ENCODE results near the gene DHRS12.
A peak's percentile ranks its signal among the peaks of the same experiment; 100 is the strongest.

The DHRS12 gene

GRCh38 chr13:51804295-51805172 lies 571 bp upstream of the DHRS12 start:
- Histone ChIP-seq H3K23ac (ENCODE audit: low read length in 2 of 2) (no peak overlapping the region), H3K27me3 (ENCODE audit: control insufficient read depth in 1 of 2, insufficient read depth in 1 of 2, low read length in 2 of 2) (peaks cover 0 to 4% of the 10 kb centered on the region in 2 experiments), H3K9ac (ENCODE audit: low read length) (peak overlapping the region; percentile 94), H3K79me1 (replicated peaks; ENCODE audit: low read length, poor library complexity, severe bottlenecking) (peaks cover 9% of the 10 kb centered on the region), H3K14ac (ENCODE audit: low read length in 2 of 2) (no peak overlapping the region), H2BK15ac (ENCODE audit: low read depth, poor library complexity, severe bottlenecking) (peak overlapping the region; percentile 92), H3K27ac (ENCODE audit: low read length, poor library complexity, severe bottlenecking) (no peak overlapping the region), H2BK120ac (ENCODE audit: low read depth, low read length) (no peak overlapping the region), H3K18ac (ENCODE audit: low read depth in 1 of 2, low read length in 2 of 2) (peak overlapping the region; percentile 75 to 96), H3K4me3 (ENCODE audit: insufficient read depth in 1 of 2, low read depth in 1 of 2, low read length in 2 of 2) (peak overlapping the region; percentile 87 to 94), H4K8ac (ENCODE audit: low read length) (peak overlapping the region; percentile 94), H2BK12ac (ENCODE audit: low read length in 2 of 2) (no peak overlapping the region), H3K4me2 (ENCODE audit: low read length, poor library complexity, severe bottlenecking) (peak overlapping the region; percentile 60), H4K91ac (ENCODE audit: low read length) (peak overlapping the region; percentile 70), H3K4ac (ENCODE audit: low read depth in 1 of 2, low read length in 2 of 2) (peak overlapping the region in 1 of 2 experiments; percentile 89), H3K4me1 (ENCODE audit: control insufficient read depth, insufficient read depth, low read depth, low read length) (peaks cover 16% of the 10 kb centered on the region), H2BK5ac (ENCODE audit: low read depth, low read length, poor library complexity, severe bottlenecking) (no peak overlapping the region), H3K9me3 (ENCODE audit: control insufficient read depth, low read length) (no peaks in the 10 kb centered on the region), H2AK5ac (ENCODE audit: low read length, severe bottlenecking) (peak overlapping the region; percentile 4), H3K36me3 (ENCODE audit: control insufficient read depth in 1 of 2, insufficient read depth in 2 of 2, low read depth in 1 of 2, low read length in 2 of 2) (no peaks in the 10 kb centered on the region), H2AFZ (ENCODE audit: low read depth, low read length) (peak overlapping the region; percentile 60)
- WGBS: 28% methylated on average over 31 of the region's 31 CpGs
- DNase-seq: no peak

DNA sequence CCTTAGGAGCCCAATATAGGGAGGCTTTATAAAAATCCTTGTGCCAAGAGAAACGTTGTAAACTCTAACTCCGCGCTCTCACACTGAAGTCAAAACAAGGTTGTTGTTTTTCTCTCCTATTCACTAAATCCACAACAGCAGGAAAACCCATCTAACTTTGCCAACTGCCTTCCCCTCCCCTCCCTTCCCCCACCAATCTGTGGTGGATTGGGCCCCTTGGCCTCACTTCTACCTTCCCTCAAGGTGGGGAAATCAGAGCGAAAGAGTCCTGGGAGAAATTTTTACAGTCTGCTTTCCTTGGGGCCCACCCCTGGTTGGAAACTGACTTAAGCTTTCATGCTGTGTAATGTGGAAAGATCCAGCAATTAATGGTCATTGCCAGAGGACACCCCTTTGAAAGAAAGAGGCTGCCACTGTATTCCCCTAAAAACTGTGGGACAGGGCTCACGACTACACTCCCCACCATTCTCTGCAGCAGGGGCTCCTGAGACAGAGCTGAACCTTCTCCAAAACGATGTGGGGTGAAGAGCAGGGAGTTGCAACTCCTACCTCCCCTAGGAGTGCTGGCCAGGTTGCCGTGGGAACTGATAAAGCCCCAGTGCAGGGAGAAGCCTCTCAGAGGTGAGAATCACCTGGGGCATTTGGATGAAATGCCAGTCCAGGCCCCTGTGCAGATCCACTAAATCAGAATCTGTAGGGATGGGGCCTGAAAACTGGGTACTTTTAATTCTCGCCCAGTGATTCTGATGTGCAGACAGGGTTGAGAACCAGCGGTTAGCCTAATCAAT lies 1.1 kb downstream of the DHRS12 start:
- Histone ChIP-seq H2BK5ac (ENCODE audit: low read depth, low read length, poor library complexity, severe bottlenecking) (no peak overlapping the region), H3K79me1 (replicated peaks; ENCODE audit: low read length, poor library complexity, severe bottlenecking) (peaks cover 9% of the 10 kb centered on the region), H2BK120ac (ENCODE audit: low read depth, low read length) (no peak overlapping the region), H2AK5ac (ENCODE audit: low read length, severe bottlenecking) (no peak overlapping the region), H3K9ac (ENCODE audit: low read length) (peak overlapping the region; percentile 94), H3K14ac (ENCODE audit: low read length in 2 of 2) (no peak overlapping the region), H3K18ac (ENCODE audit: low read depth in 1 of 2, low read length in 2 of 2) (no peak overlapping the region), H3K23ac (ENCODE audit: low read length in 2 of 2) (no peak overlapping the region), H3K36me3 (ENCODE audit: control insufficient read depth in 1 of 2, insufficient read depth in 2 of 2, low read depth in 1 of 2, low read length in 2 of 2) (peaks cover 0 to 4% of the 10 kb centered on the region in 2 experiments), H3K9me3 (ENCODE audit: control insufficient read depth, low read length) (no peaks in the 10 kb centered on the region), H3K27me3 (ENCODE audit: control insufficient read depth in 1 of 2, insufficient read depth in 1 of 2, low read length in 2 of 2) (peaks cover 0 to 4% of the 10 kb centered on the region in 2 experiments), H4K91ac (ENCODE audit: low read length) (no peak overlapping the region), H3K4ac (ENCODE audit: low read depth in 1 of 2, low read length in 2 of 2) (no peak overlapping the region), H3K4me1 (ENCODE audit: control insufficient read depth, insufficient read depth, low read depth, low read length) (peaks cover 16% of the 10 kb centered on the region), H2BK12ac (ENCODE audit: low read length in 2 of 2) (no peak overlapping the region), H3K27ac (ENCODE audit: low read length, poor library complexity, severe bottlenecking) (no peak overlapping the region), H3K4me2 (ENCODE audit: low read length, poor library complexity, severe bottlenecking) (peak overlapping the region; percentile 60), H2AFZ (ENCODE audit: low read depth, low read length) (no peak overlapping the region), H2BK15ac (ENCODE audit: low read depth, poor library complexity, severe bottlenecking) (peak overlapping the region; percentile 82), H4K8ac (ENCODE audit: low read length) (peak overlapping the region; percentile 4), H3K4me3 (ENCODE audit: insufficient read depth in 1 of 2, low read depth in 1 of 2, low read length in 2 of 2) (peak overlapping the region in 1 of 2 experiments; percentile 87)
- no peak for DNase-seq
- WGBS: 63% methylated on average over 9 of the region's 9 CpGs

DNA sequence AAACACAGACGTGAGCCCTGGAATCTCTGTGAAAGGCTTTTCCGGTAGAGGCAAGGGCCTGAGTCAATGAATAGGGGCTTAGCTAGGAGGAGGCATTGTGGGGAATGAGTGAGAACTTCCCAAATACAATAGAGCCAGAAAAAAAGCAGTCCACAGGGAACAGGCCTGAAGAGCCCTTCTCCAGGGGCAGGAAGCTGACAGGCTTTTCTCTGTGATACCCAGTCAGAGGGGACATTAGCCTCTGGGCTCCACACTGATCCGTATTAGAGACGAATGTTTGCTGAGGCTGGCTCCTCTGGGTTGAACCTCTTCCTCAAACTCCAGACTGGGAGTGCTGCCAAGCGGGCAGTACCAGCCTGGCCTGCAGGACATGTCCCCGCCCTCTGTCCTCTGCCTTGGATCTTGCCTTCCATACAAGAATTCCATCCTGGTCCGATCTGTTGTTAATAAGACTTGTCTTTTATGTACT lies 2.3 kb downstream of the DHRS12 start:
- H3K4me1 ChIP-seq (ENCODE audit: control insufficient read depth, insufficient read depth, low read depth, low read length): peaks cover 20% of the 10 kb centered on the region
- H3K23ac ChIP-seq (ENCODE audit: low read length in 2 of 2): no peak overlapping the region
- no peak overlapping the region for H3K4me3 ChIP-seq (ENCODE audit: insufficient read depth in 1 of 2, low read depth in 1 of 2, low read length in 2 of 2)
- peak overlapping the region; percentile 35 for H2AK5ac ChIP-seq (ENCODE audit: low read length, severe bottlenecking)
- H3K9ac ChIP-seq (ENCODE audit: low read length): no peak overlapping the region
- no peak overlapping the region for H3K4ac ChIP-seq (ENCODE audit: low read depth in 1 of 2, low read length in 2 of 2)
- H4K8ac ChIP-seq (ENCODE audit: low read length): peak overlapping the region; percentile 48
- H3K18ac ChIP-seq (ENCODE audit: low read depth in 1 of 2, low read length in 2 of 2): peak overlapping the region in 1 of 2 experiments; percentile 33
- WGBS: 89% methylated on average over 5 of the region's 7 CpGs
- no peak overlapping the region for H2BK120ac ChIP-seq (ENCODE audit: low read depth, low read length)
- H2AFZ ChIP-seq (ENCODE audit: low read depth, low read length): no peak overlapping the region
- peak overlapping the region; percentile 41 for H2BK15ac ChIP-seq (ENCODE audit: low read depth, poor library complexity, severe bottlenecking)
- H3K27ac ChIP-seq (ENCODE audit: low read length, poor library complexity, severe bottlenecking): no peak overlapping the region
- H3K14ac ChIP-seq (ENCODE audit: low read length in 2 of 2): no peak overlapping the region
- peaks cover 9% of the 10 kb centered on the region for H3K79me1 ChIP-seq (replicated peaks; ENCODE audit: low read length, poor library complexity, severe bottlenecking)
- H3K4me2 ChIP-seq (ENCODE audit: low read length, poor library complexity, severe bottlenecking): no peak overlapping the region
- no peak overlapping the region for H4K91ac ChIP-seq (ENCODE audit: low read length)
- H3K9me3 ChIP-seq (ENCODE audit: control insufficient read depth, low read length): no peaks in the 10 kb centered on the region
- peaks cover 0 to 4% of the 10 kb centered on the region in 2 experiments for H3K27me3 ChIP-seq (ENCODE audit: control insufficient read depth in 1 of 2, insufficient read depth in 1 of 2, low read length in 2 of 2)
- peaks cover 2 to 4% of the 10 kb centered on the region in 2 experiments for H3K36me3 ChIP-seq (ENCODE audit: control insufficient read depth in 1 of 2, insufficient read depth in 2 of 2, low read depth in 1 of 2, low read length in 2 of 2)
- H2BK12ac ChIP-seq (ENCODE audit: low read length in 2 of 2): no peak overlapping the region
- DNase-seq: no peak
- H2BK5ac ChIP-seq (ENCODE audit: low read depth, low read length, poor library complexity, severe bottlenecking): no peak overlapping the region

GRCh38 chr13:51800486-51800885 lies 3.5 kb downstream of the DHRS12 start:
- no peak overlapping the region for H3K4ac ChIP-seq (ENCODE audit: low read depth in 1 of 2, low read length in 2 of 2)
- peaks cover 9% of the 10 kb centered on the region for H3K79me1 ChIP-seq (replicated peaks; ENCODE audit: low read length, poor library complexity, severe bottlenecking)
- no peak overlapping the region for H2AK5ac ChIP-seq (ENCODE audit: low read length, severe bottlenecking)
- H2BK15ac ChIP-seq (ENCODE audit: low read depth, poor library complexity, severe bottlenecking): no peak overlapping the region
- no peak overlapping the region for H3K4me3 ChIP-seq (ENCODE audit: insufficient read depth in 1 of 2, low read depth in 1 of 2, low read length in 2 of 2)
- peaks cover 0 to 4% of the 10 kb centered on the region in 2 experiments for H3K27me3 ChIP-seq (ENCODE audit: control insufficient read depth in 1 of 2, insufficient read depth in 1 of 2, low read length in 2 of 2)
- H3K4me1 ChIP-seq (ENCODE audit: control insufficient read depth, insufficient read depth, low read depth, low read length): peaks cover 20% of the 10 kb centered on the region
- no peak overlapping the region for H2AFZ ChIP-seq (ENCODE audit: low read depth, low read length)
- H3K4me2 ChIP-seq (ENCODE audit: low read length, poor library complexity, severe bottlenecking): no peak overlapping the region
- no peak overlapping the region for H2BK5ac ChIP-seq (ENCODE audit: low read depth, low read length, poor library complexity, severe bottlenecking)
- H2BK120ac ChIP-seq (ENCODE audit: low read depth, low read length): no peak overlapping the region
- H3K9me3 ChIP-seq (ENCODE audit: control insufficient read depth, low read length): no peaks in the 10 kb centered on the region
- 94% methylated on average over 5 of the region's 5 CpGs for WGBS
- no peak overlapping the region for H3K14ac ChIP-seq (ENCODE audit: low read length in 2 of 2)
- no peak overlapping the region for H4K8ac ChIP-seq (ENCODE audit: low read length)
- H4K91ac ChIP-seq (ENCODE audit: low read length): no peak overlapping the region
- no peak overlapping the region for H3K27ac ChIP-seq (ENCODE audit: low read length, poor library complexity, severe bottlenecking)
- peaks cover 2 to 4% of the 10 kb centered on the region in 2 experiments for H3K36me3 ChIP-seq (ENCODE audit: control insufficient read depth in 1 of 2, insufficient read depth in 2 of 2, low read depth in 1 of 2, low read length in 2 of 2)
- no peak overlapping the region for H3K18ac ChIP-seq (ENCODE audit: low read depth in 1 of 2, low read length in 2 of 2)
- H3K23ac ChIP-seq (ENCODE audit: low read length in 2 of 2): no peak overlapping the region
- DNase-seq: no peak
- H2BK12ac ChIP-seq (ENCODE audit: low read length in 2 of 2): no peak overlapping the region
- no peak overlapping the region for H3K9ac ChIP-seq (ENCODE audit: low read length)

Measured in mesenchymal stem cell (in vitro differentiated cells and primary cell).